Stimulated activated naive B cell treated with anti-CD40 and anti-IgM and Interleukin-4, amounts not matched to agents 10 μg/mL and 1 μg/mL and 100 μg/mL, for 72 hours (primary cell): ENCODE data around the gene SCAMP1.
"Not testable (repeated sequence)": the region's sequence is repeated elsewhere in the genome, so short reads cannot be mapped to it uniquely, and the experiment has no call there.

Source experiments
- ATAC-seq, 2 donors: fragments of 150-1000 bp; cut with Tn5 transposase; replicated peaks; 2 replicates each; pipeline ENCODE4 v1.10.0; 2021; ENCODE audit warnings: moderate library complexity in 1 of 2
- DNase-seq: peaks from one replicate; pipeline ENCODE4 v3.0.0; 2021
- H3K27ac Mint-ChIP-seq: one replicate; pipeline ENCODE4 v1.8.0; 2022; ENCODE audit warnings: mild to moderate bottlenecking, mixed read lengths
- H3K27me3 Mint-ChIP-seq, 2 donors: one replicate each; pipeline ENCODE4 v1.8.0; 2022; ENCODE audit warnings: mixed read lengths in 2 of 2
- H3K36me3 Mint-ChIP-seq, 2 donors: one replicate each; pipeline ENCODE4 v1.8.0; 2022; ENCODE audit warnings: mixed read lengths in 2 of 2, mild to moderate bottlenecking in 1 of 2
- H3K4me1 Mint-ChIP-seq, 2 donors: one replicate each; pipeline ENCODE4 v1.8.0; 2022; ENCODE audit warnings: mixed read lengths in 2 of 2, mild to moderate bottlenecking in 1 of 2
- H3K4me3 Mint-ChIP-seq, 2 donors: one replicate each; pipeline ENCODE4 v1.8.0; 2022; ENCODE audit warnings: mild to moderate bottlenecking in 2 of 2, mixed read lengths in 2 of 2, moderate library complexity in 1 of 2
- H3K9me3 Mint-ChIP-seq, 2 donors: one replicate each; pipeline ENCODE4 v1.8.0; 2022; ENCODE audit warnings: mixed read lengths in 2 of 2, mild to moderate bottlenecking in 1 of 2

SCAMP1 gene

DNA sequence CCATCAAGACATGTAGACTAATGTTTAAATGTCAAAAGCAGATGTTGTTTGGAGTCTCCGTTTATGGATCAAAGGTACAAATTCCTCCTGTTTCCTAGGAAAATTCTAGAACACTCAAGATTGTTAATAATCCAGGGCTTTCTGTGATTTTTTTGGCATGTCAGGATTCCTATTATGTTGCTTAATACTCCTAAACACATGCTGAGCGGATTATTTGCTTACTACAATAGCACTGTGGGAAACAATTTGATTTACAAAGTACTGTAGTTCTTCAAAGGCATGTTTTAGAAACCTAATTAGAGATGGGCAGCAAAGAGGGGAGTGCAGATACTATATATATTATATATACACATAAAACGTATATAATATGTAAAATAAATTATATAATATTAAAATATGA, 19.0 kb upstream of the SCAMP1 start:
- H3K27ac Mint-ChIP-seq, result no peak overlapping the region
- peaks cover 3 to 7% of the 10 kb centered on the region in 2 donors for H3K27me3 Mint-ChIP-seq
- no peak for DNase-seq
- H3K9me3 Mint-ChIP-seq, result peaks cover 10 to 12% of the 10 kb centered on the region in 2 donors
- ATAC-seq, result no peak
- no peak overlapping the region for H3K4me3 Mint-ChIP-seq
- no peaks in the 10 kb centered on the region for H3K4me1 Mint-ChIP-seq
- peaks cover 6 to 12% of the 10 kb centered on the region in 2 donors for H3K36me3 Mint-ChIP-seq

DNA sequence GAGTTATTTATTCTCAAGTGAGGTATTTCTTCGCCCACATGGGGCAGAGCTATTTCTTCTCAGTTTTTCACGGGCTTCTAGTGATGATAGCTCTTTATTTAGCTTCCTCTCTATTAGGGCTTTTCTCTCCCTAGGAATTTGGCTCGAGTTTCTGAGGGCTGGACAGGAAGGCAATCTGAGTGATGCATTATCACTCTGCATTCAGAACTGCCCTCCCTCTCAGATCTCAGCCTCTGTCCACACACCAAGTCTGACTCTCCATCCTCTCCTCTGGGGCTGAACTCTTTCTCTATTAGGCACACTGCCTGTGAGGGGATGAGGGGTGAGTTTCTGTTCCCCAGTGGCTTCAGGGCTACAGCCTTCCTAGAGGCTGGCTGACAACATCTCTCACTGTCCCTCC, 14.9 kb upstream of the SCAMP1 start:
- H3K27ac Mint-ChIP-seq, result no peak overlapping the region
- ATAC-seq (no peak), DNase-seq (no peak)
- H3K4me1 Mint-ChIP-seq, result peaks cover 0 to 2% of the 10 kb centered on the region in 2 donors
- H3K9me3 Mint-ChIP-seq, result no peaks in the 10 kb centered on the region
- no peak overlapping the region for H3K4me3 Mint-ChIP-seq
- peaks cover 0 to 7% of the 10 kb centered on the region in 2 donors for H3K27me3 Mint-ChIP-seq
- H3K36me3 Mint-ChIP-seq, result no peaks in the 10 kb centered on the region

DNA sequence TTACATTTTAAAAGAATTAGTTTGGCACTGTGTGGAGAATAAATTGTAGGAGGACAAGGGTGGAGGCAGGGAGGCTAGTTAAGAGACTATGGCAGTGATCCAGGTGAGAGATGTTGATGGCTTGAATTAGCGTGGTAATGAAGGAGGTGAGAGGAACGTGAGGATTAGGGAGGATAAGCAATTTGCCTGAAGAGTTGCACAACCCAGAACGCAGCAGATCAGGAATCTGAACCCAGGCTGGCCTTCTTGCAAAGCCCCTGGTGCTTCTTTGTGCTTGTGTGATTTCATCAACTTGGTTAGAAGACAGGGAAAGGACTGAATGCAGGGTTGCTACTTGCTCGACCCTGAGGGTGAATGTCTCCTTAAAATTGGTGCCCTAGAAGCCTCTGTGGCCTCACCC, 6.9 kb upstream of the SCAMP1 start:
- Mint-ChIP-seq H3K4me1 (peaks cover 3% of the 10 kb centered on the region in 2 donors), H3K4me3 (no peak overlapping the region), H3K9me3 (no peaks in the 10 kb centered on the region), H3K27ac (no peak overlapping the region), H3K27me3 (no peaks in the 10 kb centered on the region), H3K36me3 (peaks cover 3 to 5% of the 10 kb centered on the region in 2 donors)
- ATAC-seq (no peak), DNase-seq (no peak)

DNA sequence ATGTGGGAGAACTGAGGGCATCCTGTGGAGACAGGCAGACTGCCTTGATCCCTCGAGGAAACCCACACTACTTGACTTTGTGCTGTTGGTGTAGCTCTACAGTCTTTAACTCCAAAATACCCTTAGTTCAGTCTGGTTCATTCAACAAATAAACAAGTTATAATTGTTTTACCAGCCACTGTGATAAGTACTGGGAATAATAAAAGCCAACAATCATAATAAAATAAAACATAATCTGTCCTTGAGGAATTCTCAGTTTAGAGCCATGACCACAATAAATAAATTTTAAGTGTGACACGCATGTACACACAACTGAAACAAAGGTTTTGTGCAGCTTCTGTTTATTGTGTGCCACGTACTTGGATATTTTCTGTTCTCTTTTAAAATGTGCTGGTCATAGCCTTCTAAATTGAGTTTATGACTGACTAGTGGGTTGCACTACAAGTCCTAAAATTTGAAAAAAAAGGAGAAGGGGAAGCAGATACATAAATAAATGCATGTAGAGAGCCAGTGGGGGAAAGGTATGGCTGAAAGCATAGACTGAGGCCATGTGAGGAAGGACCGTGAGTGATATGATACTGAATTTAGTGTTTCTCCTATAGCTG, 6.2 kb upstream of the SCAMP1 start:
- ATAC-seq, result no peak
- Mint-ChIP-seq H3K4me3 (no peak overlapping the region), H3K9me3 (no peaks in the 10 kb centered on the region)

DNA sequence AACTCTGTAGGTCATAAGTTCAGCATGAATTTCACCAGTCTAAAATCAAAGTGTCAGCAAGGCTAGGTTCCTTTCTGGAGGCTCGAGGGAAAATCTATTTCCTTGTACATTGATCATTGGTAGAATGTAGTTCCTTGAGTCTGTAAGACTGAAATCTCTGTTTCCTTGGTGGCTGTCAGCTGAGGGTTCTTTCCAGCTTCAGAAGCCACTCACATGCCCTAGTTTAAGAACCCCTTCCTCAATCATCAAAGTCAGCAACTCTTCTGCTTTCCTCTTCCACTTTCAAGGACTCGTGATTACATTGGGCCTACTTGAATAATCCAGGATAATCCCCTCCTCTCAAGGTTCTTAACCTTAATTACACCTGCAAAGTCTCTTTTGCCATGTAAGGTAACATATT, 4.9 kb upstream of the SCAMP1 start:
- no peak overlapping the region for H3K27ac Mint-ChIP-seq
- H3K4me3 Mint-ChIP-seq, result no peak overlapping the region
- ATAC-seq (no peak), DNase-seq (no peak)
- peaks cover 7 to 19% of the 10 kb centered on the region in 2 donors for H3K4me1 Mint-ChIP-seq
- H3K36me3 Mint-ChIP-seq, result peaks cover 3 to 11% of the 10 kb centered on the region in 2 donors
- H3K9me3 Mint-ChIP-seq, result no peaks in the 10 kb centered on the region
- H3K27me3 Mint-ChIP-seq, result no peaks in the 10 kb centered on the region

More for the DNA sequence above, 6.2 kb upstream of the SCAMP1 start:
- Mint-ChIP-seq H3K36me3 (peaks cover 3 to 5% of the 10 kb centered on the region in 2 donors), H3K27me3 (no peaks in the 10 kb centered on the region), H3K27ac (no peak overlapping the region), H3K4me1 (peaks cover 7 to 10% of the 10 kb centered on the region in 2 donors)
- DNase-seq, result no peak

DNA sequence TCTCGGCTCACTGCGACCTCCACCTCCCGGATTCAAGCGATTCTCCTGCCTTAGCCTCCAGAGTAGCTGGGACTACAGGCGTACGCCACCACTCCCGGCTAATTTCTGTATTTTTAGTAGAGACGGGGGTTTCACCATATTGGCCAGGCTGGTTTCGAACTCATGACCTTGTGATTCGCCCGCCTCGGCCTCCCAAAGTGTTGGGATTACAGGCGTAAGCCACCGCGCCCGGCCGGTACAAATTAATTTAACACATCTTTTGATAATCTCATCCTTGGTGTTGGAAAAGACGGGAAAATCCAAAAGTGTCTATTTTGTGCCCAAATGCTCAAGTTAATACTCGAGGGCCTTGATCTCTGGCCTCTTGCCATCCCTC, 974 bp upstream of the SCAMP1 start:
- not testable (repeated sequence) for DNase-seq, ATAC-seq, H3K27me3 Mint-ChIP-seq, H3K9me3 Mint-ChIP-seq
- H3K4me1 Mint-ChIP-seq, result peaks cover 18 to 42% of the 10 kb centered on the region in 2 donors
- peak overlapping the region; percentile 90 to 92 for H3K4me3 Mint-ChIP-seq
- peak overlapping the region; percentile 99 for H3K27ac Mint-ChIP-seq
- peaks cover 3 to 11% of the 10 kb centered on the region in 2 donors for H3K36me3 Mint-ChIP-seq

DNA sequence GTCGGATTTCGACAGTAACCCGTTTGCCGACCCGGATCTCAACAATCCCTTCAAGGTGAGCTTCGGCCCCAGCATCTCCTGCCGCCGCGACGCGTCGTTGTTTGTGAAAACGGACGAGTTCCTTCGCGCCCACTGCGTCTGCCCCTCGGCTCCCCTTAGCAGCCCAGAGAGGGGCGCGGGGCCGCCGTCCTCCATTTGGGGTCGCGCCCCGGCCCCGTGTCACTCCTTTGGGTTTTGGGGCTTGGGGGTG, 182 bp downstream of the SCAMP1 start:
- Mint-ChIP-seq H3K4me3 (peak overlapping the region; percentile 90 to 92), H3K27ac (peak overlapping the region; percentile 99), H3K4me1 (peaks cover 19 to 42% of the 10 kb centered on the region in 2 donors), H3K36me3 (peaks cover 3 to 11% of the 10 kb centered on the region in 2 donors), H3K9me3 (no peaks in the 10 kb centered on the region), H3K27me3 (no peaks in the 10 kb centered on the region)
- ATAC-seq, result no peak
- no peak for DNase-seq

DNA sequence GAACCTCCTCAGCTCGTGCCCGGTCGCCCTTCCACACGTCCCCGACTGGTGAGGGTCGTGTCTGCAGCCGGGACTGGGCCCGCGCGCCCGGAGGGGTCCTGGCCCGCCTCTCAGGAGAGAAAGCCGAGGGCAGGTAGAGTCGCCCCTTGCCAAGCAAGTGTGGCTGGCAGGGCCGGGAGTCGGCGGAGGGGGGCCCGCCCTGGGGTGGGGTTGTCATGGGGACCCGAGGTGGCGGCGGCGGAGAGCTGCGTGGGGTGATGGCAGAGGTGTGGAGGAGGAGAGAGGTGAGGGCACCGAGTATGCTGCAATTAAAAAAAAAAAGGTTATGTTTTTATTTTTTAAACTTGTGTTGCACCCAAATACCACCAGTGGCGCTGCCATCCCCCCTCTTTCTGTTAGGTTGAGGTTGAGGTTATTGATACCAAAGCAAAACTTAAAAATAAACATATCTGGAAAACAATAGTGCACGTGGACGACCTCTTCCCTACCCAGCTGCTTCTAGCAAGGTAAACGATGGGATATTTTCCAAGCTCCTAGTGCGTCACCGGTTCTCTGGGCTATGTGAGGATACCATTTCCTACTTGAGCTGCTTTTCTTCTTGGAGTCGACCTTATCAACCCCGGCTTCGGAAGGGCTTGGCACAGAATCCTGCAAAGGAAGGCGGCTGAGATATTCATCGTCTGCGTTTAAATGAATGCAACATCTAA, 660 bp downstream of the SCAMP1 start:
- peaks cover 19 to 42% of the 10 kb centered on the region in 2 donors for H3K4me1 Mint-ChIP-seq
- DNase-seq (peak; percentile 32), ATAC-seq (peak; percentile 41 to 46)
- peak overlapping the region; percentile 90 to 92 for H3K4me3 Mint-ChIP-seq
- peaks cover 3 to 11% of the 10 kb centered on the region in 2 donors for H3K36me3 Mint-ChIP-seq
- H3K27me3 Mint-ChIP-seq, result no peaks in the 10 kb centered on the region
- H3K27ac Mint-ChIP-seq, result peak overlapping the region; percentile 99
- H3K9me3 Mint-ChIP-seq, result no peaks in the 10 kb centered on the region

DNA sequence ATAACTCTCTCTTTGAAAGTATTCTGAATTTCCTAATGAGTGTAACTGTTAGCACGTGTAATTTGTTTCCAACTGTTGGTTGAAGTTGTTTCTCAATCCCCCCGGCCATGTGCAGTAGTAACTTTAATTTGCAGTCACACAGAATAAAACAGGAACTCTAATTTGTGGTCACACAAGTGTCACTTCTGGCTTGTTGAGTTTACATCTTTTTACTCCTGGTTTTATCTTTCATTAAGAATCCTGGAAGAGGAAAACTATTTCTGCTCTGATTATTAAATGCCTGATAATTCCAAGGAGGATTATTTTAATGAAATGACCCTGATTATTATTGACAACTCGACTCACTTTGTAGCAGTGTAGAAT, 1.2 kb downstream of the SCAMP1 start:
- H3K27ac Mint-ChIP-seq, result peak overlapping the region; percentile 89
- H3K9me3 Mint-ChIP-seq, result no peaks in the 10 kb centered on the region
- H3K4me3 Mint-ChIP-seq, result peak overlapping the region; percentile 90 to 92
- H3K36me3 Mint-ChIP-seq, result peaks cover 3 to 11% of the 10 kb centered on the region in 2 donors
- ATAC-seq (no peak), DNase-seq (no peak)
- H3K4me1 Mint-ChIP-seq, result peaks cover 19 to 42% of the 10 kb centered on the region in 2 donors
- no peaks in the 10 kb centered on the region for H3K27me3 Mint-ChIP-seq

DNA sequence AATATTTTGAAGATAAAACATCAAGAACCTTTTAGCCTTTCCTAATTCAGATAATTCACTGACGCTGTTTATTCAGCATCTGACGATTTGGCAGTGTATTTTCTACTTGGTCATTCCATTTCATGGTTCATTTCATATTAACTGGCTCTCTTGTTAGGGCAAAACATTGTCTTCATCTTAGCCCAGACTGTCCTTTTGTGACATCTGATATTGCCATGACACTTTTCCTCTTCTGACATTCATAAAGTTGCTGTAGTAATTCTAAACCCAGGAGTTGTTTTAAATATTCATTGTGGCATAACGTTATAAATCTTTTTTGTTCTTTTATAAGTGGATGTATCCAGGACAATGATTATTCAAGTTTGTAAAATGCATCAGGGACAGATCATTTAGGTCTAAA, 1.8 kb downstream of the SCAMP1 start:
- H3K4me1 Mint-ChIP-seq, result peaks cover 19 to 42% of the 10 kb centered on the region in 2 donors
- H3K4me3 Mint-ChIP-seq, result peak overlapping the region; percentile 14
- ATAC-seq (no peak), DNase-seq (no peak)
- no peaks in the 10 kb centered on the region for H3K27me3 Mint-ChIP-seq
- no peaks in the 10 kb centered on the region for H3K9me3 Mint-ChIP-seq
- H3K36me3 Mint-ChIP-seq, result peaks cover 2 to 8% of the 10 kb centered on the region in 2 donors
- no peak overlapping the region for H3K27ac Mint-ChIP-seq

DNA sequence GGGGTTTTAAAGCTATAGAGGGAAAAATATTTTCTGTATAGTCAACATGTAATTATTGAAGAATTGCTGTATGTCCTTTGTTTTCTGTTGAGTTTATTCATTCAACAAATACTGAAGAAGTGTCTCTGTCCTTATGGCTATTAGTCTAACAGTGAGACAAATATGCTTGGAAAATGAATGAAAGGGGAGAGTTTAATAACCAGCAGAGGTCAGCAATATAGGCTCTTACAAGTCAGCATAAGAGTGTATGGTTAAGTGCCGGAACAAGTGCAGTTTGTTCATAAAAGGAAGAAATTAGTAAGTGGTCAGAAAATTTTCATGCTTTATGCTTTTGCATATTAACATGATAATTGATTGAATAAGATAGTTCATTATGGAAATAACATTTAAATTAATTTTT, 3.6 kb downstream of the SCAMP1 start:
- Mint-ChIP-seq H3K36me3 (peaks cover 0 to 6% of the 10 kb centered on the region in 2 donors), H3K4me1 (peaks cover 14 to 34% of the 10 kb centered on the region in 2 donors), H3K27ac (no peak overlapping the region), H3K4me3 (no peak overlapping the region), H3K27me3 (no peaks in the 10 kb centered on the region), H3K9me3 (no peaks in the 10 kb centered on the region)
- DNase-seq (no peak), ATAC-seq (no peak)

DNA sequence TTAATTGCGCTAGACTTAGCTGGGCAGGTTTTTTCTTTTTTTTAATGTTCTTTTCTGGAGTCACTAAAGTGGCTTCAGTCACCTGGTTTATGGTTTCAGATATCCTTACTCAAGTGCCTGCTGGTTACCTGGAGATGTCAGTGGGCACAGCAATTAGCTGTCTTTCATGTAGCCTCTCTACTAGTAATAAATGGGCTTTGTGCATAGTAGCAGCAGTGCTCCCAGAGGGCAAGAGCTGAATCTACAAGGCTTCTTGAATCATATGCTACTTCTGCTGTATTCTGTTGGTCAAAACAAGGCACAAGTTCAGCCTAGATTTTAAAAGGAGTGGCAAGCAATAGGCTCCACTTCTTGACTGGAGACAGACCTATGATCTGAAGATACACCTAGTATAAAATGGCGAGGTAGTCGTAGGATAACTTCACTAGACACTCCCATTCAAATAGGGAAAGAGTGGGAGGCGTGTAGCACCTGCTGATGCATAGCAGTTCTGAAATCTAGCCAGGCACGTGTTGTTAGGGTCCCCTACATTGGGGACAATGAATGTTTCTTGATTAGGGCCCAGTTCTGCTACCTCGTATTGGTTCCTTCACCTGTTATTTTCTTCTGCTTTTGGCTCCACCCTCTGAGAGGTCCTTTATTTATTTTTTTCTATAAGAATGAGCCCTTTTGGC, 7.0 kb downstream of the SCAMP1 start:
- no peak for DNase-seq
- Mint-ChIP-seq H3K27ac (no peak overlapping the region), H3K4me1 (peaks cover 10 to 26% of the 10 kb centered on the region in 2 donors), H3K27me3 (no peaks in the 10 kb centered on the region), H3K36me3 (no peaks in the 10 kb centered on the region), H3K4me3 (no peak overlapping the region), H3K9me3 (no peaks in the 10 kb centered on the region)
- ATAC-seq, result peak in 1 of 2 donors; percentile 60

DNA sequence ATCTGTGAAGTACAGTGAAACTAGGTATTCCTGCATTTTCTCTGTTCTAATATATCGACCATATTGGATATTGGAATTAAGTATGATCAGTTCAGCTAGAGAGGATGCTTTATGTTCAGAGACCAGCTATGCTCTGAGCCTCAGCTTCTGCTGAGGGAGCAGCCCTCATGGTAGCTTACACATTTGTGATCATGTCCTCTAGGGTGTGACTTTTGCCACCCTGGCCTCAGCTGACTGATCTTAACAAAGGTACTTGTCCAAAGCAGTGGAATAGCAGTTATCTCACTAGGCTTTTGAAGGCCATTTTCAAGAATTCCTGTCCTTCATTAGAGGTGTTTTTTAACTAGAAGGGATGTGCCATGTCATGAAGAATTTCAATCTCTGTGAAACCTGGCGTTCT, 9.3 kb downstream of the SCAMP1 start:
- Mint-ChIP-seq H3K36me3 (no peaks in the 10 kb centered on the region), H3K27ac (no peak overlapping the region), H3K4me1 (peaks cover 11 to 19% of the 10 kb centered on the region in 2 donors), H3K4me3 (no peak overlapping the region), H3K9me3 (no peaks in the 10 kb centered on the region), H3K27me3 (no peaks in the 10 kb centered on the region)
- no peak for ATAC-seq
- no peak for DNase-seq

DNA sequence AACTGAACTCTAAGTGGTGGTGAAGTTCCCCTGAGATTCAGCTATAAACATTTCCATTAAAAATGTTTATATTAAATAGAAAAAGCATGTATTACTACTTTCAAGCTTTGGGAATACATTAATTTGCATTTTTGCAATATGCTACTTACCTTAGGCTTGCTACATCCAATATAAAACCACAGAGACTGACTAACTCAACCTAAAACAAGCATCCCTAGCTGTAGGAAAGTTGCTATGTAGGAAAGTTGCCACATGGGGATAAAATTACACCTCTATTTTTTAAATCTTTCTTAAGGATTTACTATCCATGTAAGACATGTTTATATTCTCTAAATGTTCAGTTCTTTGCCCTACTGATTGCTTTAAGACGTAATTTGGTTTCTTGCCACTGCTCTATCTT, 12.8 kb downstream of the SCAMP1 start:
- Mint-ChIP-seq H3K9me3 (no peaks in the 10 kb centered on the region), H3K27ac (no peak overlapping the region), H3K4me3 (no peak overlapping the region), H3K36me3 (no peaks in the 10 kb centered on the region), H3K27me3 (no peaks in the 10 kb centered on the region), H3K4me1 (peaks cover 13 to 19% of the 10 kb centered on the region in 2 donors)
- ATAC-seq, result no peak
- DNase-seq, result no peak

DNA sequence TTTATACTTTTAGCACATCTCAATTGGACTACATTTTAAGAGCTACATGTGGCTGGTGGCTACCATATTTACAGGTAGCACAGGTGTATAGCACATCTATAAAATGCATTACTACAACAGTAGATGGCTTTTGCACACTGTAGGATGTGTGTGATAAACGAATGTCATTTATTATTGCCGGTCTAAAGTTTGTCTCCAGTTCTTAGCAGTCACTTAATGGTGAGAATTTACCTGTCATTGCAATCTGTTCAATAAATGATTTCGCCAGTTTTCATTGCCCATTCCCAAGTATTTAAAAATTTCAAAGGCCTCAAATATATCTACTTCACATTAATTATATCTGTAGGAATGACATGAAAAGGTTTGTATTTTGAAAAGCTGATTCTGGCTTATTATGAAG, 15.9 kb downstream of the SCAMP1 start:
- H3K36me3 Mint-ChIP-seq, result peaks cover 0 to 7% of the 10 kb centered on the region in 2 donors
- ATAC-seq (no peak), DNase-seq (no peak)
- no peaks in the 10 kb centered on the region for H3K9me3 Mint-ChIP-seq
- H3K27me3 Mint-ChIP-seq, result no peaks in the 10 kb centered on the region
- no peak overlapping the region for H3K27ac Mint-ChIP-seq
- no peak overlapping the region for H3K4me3 Mint-ChIP-seq
- peaks cover 7 to 10% of the 10 kb centered on the region in 2 donors for H3K4me1 Mint-ChIP-seq
